ENCODE measurements around the gene SH2D2A.
A peak's percentile ranks its signal among the peaks of the same experiment; 100 is the strongest.
"Not testable (repeated sequence)": the region's sequence is repeated elsewhere in the genome, so short reads cannot be mapped to it uniquely, and the experiment has no call there.

The SH2D2A gene

GRCh38 chr1:156766298-156767100, 50.1 kb downstream of the SH2D2A start:
- Histone ChIP-seq H3K4me1 (ENCODE audit: insufficient read depth, low read length, poor library complexity, severe bottlenecking) (peaks cover 38% of the 10 kb centered on the region), H3K9ac (ENCODE audit: low read depth, low read length, poor library complexity, severe bottlenecking) (peak overlapping the region; percentile 79), H3F3A (ENCODE audit: low read depth) (no peaks in the 10 kb centered on the region), H3K79me2 (ENCODE audit: insufficient read depth, low read length) (peaks cover 51% of the 10 kb centered on the region), H3K27me3 (ENCODE audit: insufficient read depth, low read length, poor library complexity, severe bottlenecking) (no peaks in the 10 kb centered on the region), H3K9me2 (replicated peaks; ENCODE audit: low read depth, low read length) (no peaks in the 10 kb centered on the region), H2AFZ (ENCODE audit: low read length) (peak overlapping the region; percentile 75), H3K4me2 (ENCODE audit: low read depth, low read length, poor library complexity, severe bottlenecking) (peak overlapping the region; percentile 84), H3K36me3 (ENCODE audit: insufficient read depth, low read length) (no peaks in the 10 kb centered on the region), H4K20me1 (ENCODE audit: insufficient read depth, low read length, poor library complexity, severe bottlenecking) (peaks cover 33% of the 10 kb centered on the region), H3K9me3 (ENCODE audit: insufficient read depth, low read depth, low read length) (no peaks in the 10 kb centered on the region), H3K4me3 (ENCODE audit: low read length, poor library complexity, severe bottlenecking) (peak overlapping the region; percentile 78)
- TF ChIP-seq EZH2phosphoT487 (IDR thresholded peaks at IDR 0.05; ENCODE audit: borderline replicate concordance) (no peak), CTCF (conservative IDR thresholded peaks at IDR 0.05; ENCODE audit: low read length) (no peak)

- H3K27me3 ChIP-seq (ENCODE audit: insufficient read depth, low read length, poor library complexity, severe bottlenecking) = no peaks in the 10 kb centered on the region
- H3F3A ChIP-seq (ENCODE audit: low read depth) = no peaks in the 10 kb centered on the region
- H3K4me2 ChIP-seq (ENCODE audit: low read depth, low read length, poor library complexity, severe bottlenecking) = peak overlapping the region; percentile 84
- H2AFZ ChIP-seq (ENCODE audit: low read length) = no peak overlapping the region
- H3K9ac ChIP-seq (ENCODE audit: low read depth, low read length, poor library complexity, severe bottlenecking) = peak overlapping the region; percentile 79
- TF ChIP-seq EZH2phosphoT487 (IDR thresholded peaks at IDR 0.05; ENCODE audit: borderline replicate concordance) (no peak), CTCF (conservative IDR thresholded peaks at IDR 0.05; ENCODE audit: low read length) (no peak)
- peaks cover 29% of the 10 kb centered on the region for H3K4me1 ChIP-seq (ENCODE audit: insufficient read depth, low read length, poor library complexity, severe bottlenecking)
- H3K9me3 ChIP-seq (ENCODE audit: insufficient read depth, low read depth, low read length) = no peaks in the 10 kb centered on the region
- peaks cover 25% of the 10 kb centered on the region for H4K20me1 ChIP-seq (ENCODE audit: insufficient read depth, low read length, poor library complexity, severe bottlenecking)
- peaks cover 43% of the 10 kb centered on the region for H3K79me2 ChIP-seq (ENCODE audit: insufficient read depth, low read length)
- H3K36me3 ChIP-seq (ENCODE audit: insufficient read depth, low read length) = no peaks in the 10 kb centered on the region
- H3K4me3 ChIP-seq (ENCODE audit: low read length, poor library complexity, severe bottlenecking) = peak overlapping the region; percentile 78
- no peaks in the 10 kb centered on the region for H3K9me2 ChIP-seq (replicated peaks; ENCODE audit: low read depth, low read length)
These were observed 51.0 kb downstream of the SH2D2A start for GRCh38 chr1:156765666-156766065.

DNA sequence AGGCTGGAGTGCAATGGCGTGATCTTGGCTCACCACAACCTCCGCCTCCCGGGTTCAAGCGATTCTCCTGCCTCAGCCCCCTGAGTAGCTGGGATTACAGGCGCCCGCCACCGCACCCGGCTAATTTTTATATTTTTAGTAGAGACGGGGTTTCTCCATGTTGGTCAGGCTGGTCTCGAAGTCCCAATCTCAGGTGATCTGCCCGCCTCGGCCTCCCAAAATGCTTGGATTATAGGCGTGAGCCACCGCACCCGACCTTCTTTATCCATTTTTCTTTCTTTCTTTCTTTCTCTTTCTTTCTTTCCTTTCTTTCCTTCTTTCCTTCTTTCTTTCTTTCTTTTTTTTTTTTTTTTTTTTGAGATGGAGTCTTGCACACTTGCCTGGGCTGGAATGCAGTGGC, 51.5 kb downstream of the SH2D2A start:
- H4K20me1 ChIP-seq (ENCODE audit: insufficient read depth, low read length, poor library complexity, severe bottlenecking) = peaks cover 22% of the 10 kb centered on the region
- H3K4me2 ChIP-seq (ENCODE audit: low read depth, low read length, poor library complexity, severe bottlenecking); H2AFZ ChIP-seq (ENCODE audit: low read length); H3K4me3 ChIP-seq (ENCODE audit: low read length, poor library complexity, severe bottlenecking); H3K27me3 ChIP-seq (ENCODE audit: insufficient read depth, low read length, poor library complexity, severe bottlenecking); H3K9me3 ChIP-seq (ENCODE audit: insufficient read depth, low read depth, low read length); H3K36me3 ChIP-seq (ENCODE audit: insufficient read depth, low read length); H3F3A ChIP-seq (ENCODE audit: low read depth); H3K9ac ChIP-seq (ENCODE audit: low read depth, low read length, poor library complexity, severe bottlenecking); H3K9me2 ChIP-seq (replicated peaks; ENCODE audit: low read depth, low read length): not testable (repeated sequence)
- H3K4me1 ChIP-seq (ENCODE audit: insufficient read depth, low read length, poor library complexity, severe bottlenecking) = peaks cover 24% of the 10 kb centered on the region
- H3K79me2 ChIP-seq (ENCODE audit: insufficient read depth, low read length) = peaks cover 37% of the 10 kb centered on the region

DNA sequence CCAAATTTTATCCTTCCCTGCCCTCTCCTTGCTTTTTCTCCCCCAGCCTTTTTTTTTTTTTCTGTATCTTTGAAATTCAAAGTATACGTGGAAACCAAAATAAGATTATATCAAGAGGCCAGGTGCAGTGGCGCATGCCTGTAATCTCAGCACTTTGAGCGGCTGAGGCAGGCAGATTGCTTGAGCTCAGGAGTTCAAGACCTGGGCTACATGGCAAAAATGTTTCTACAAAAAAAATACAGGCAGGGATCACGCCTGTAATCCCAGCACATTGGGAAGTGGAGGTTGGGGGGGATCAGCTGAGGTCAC, 55.9 kb downstream of the SH2D2A start:
- H4K20me1 ChIP-seq (ENCODE audit: insufficient read depth, low read length, poor library complexity, severe bottlenecking) = no peaks in the 10 kb centered on the region
- H3K9me3 ChIP-seq (ENCODE audit: insufficient read depth, low read depth, low read length) = no peaks in the 10 kb centered on the region
- no peak overlapping the region for H3K4me3 ChIP-seq (ENCODE audit: low read length, poor library complexity, severe bottlenecking)
- no peak overlapping the region for H3K9ac ChIP-seq (ENCODE audit: low read depth, low read length, poor library complexity, severe bottlenecking)
- no peak overlapping the region for H3K4me2 ChIP-seq (ENCODE audit: low read depth, low read length, poor library complexity, severe bottlenecking)
- no peaks in the 10 kb centered on the region for H3K36me3 ChIP-seq (ENCODE audit: insufficient read depth, low read length)
- no peak overlapping the region for H2AFZ ChIP-seq (ENCODE audit: low read length)
- H3K9me2 ChIP-seq (replicated peaks; ENCODE audit: low read depth, low read length) = no peaks in the 10 kb centered on the region
- H3K4me1 ChIP-seq (ENCODE audit: insufficient read depth, low read length, poor library complexity, severe bottlenecking) = peaks cover 1% of the 10 kb centered on the region
- no peaks in the 10 kb centered on the region for H3K27me3 ChIP-seq (ENCODE audit: insufficient read depth, low read length, poor library complexity, severe bottlenecking)
- peaks cover 2% of the 10 kb centered on the region; the same call in 1 of the 2 replicates for H3K79me2 ChIP-seq (ENCODE audit: insufficient read depth, low read length)
- no peaks in the 10 kb centered on the region for H3F3A ChIP-seq (ENCODE audit: low read depth)
- TF ChIP-seq EZH2phosphoT487 (IDR thresholded peaks at IDR 0.05; ENCODE audit: borderline replicate concordance) (no peak), CTCF (conservative IDR thresholded peaks at IDR 0.05; ENCODE audit: low read length) (no peak)
